Muscle layer of duodenum (tissue), 2 donors: ENCODE results near the gene ISG15.

Experiments used
- H3K27ac ChIP-seq: one replicate; pipeline ENCODE4 v1.7.0; 2013; ENCODE audit warnings: mild to moderate bottlenecking, low read length
- H3K27me3 ChIP-seq: one replicate; pipeline ENCODE4 v1.7.0; 2013; ENCODE audit warnings: low read depth, mild to moderate bottlenecking, control low read depth, low read length
- H3K36me3 ChIP-seq, 2 donors: one replicate each; pipeline ENCODE4 v1.7.0; 2013; ENCODE audit warnings: low read length in 2 of 2, control low read depth in 1 of 2, mild to moderate bottlenecking in 1 of 2; ENCODE audit not compliant: insufficient read depth in 2 of 2, control insufficient read depth in 1 of 2
- H3K4me1 ChIP-seq, 2 donors: one replicate each; pipeline ENCODE4 v1.7.0; 2013; ENCODE audit warnings: low read length in 2 of 2, mild to moderate bottlenecking in 2 of 2, control low read depth in 1 of 2, moderate library complexity in 1 of 2; ENCODE audit not compliant: insufficient read depth in 2 of 2, control insufficient read depth in 1 of 2
- H3K4me3 ChIP-seq, 2 donors: one replicate each; pipeline ENCODE4 v1.7.0; 2013; ENCODE audit warnings: low read length in 2 of 2, low read depth in 1 of 2, mild to moderate bottlenecking in 1 of 2
- H3K9me3 ChIP-seq, 2 donors: one replicate each; pipeline ENCODE4 v1.7.0; 2013; ENCODE audit warnings: low read length in 2 of 2, control low read depth in 1 of 2, mild to moderate bottlenecking in 1 of 2; ENCODE audit not compliant: control insufficient read depth in 1 of 2
- donor health status: healthy.

The ISG15 gene

DNA sequence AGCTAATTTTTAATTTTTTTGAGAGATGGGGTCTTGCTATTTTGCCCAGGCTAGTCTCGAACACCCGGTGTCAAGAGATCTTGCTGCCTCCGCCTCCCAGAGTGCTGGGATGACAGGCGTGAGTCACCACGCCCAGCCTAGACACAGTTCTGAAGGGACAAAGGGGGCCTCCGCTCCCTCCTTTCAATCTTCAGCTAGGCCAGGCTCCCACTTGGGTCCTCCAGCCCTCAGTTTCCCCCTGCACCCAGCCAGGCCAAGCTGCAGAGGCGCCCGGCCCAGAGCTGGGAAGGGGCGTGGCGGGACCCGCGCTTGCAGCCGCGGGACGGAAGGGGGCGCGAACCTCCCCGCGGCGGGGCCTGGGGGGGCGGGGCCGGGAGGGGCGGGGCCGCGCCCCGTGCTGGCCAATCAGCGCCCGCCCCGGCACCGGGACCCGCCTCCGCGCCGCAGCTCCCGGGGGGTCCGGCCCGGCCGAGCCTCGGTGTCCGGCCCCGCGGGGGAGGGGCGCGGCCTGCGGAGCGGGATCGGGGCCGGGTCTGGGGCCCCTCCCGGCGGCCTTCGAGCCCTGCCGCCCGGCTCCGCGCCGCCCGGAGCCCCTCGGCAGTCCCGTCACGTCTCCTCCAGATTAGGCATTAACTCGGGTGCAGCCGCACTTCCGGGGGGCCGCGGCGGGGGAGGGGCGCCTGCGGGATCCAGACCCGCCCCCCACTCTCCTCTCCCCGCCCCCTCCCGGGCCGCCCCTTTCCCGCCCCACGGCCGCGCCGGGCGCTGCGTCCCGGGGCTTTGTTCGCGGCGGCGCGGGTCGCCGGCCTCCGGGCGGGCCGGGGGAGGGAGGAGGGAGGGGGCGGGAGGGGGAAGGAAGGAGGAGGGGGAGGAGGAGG is 6.1 kb downstream of the ISG15 start:
- Histone ChIP-seq H3K4me3 (peak overlapping the region in 1 of 2 donors; percentile 45), H3K9me3 (no peaks in the 10 kb centered on the region), H3K27ac (no peak overlapping the region), H3K27me3 (no peaks in the 10 kb centered on the region), H3K36me3 (no peaks in the 10 kb centered on the region), H3K4me1 (peaks cover 0 to 29% of the 10 kb centered on the region in 2 donors)

DNA sequence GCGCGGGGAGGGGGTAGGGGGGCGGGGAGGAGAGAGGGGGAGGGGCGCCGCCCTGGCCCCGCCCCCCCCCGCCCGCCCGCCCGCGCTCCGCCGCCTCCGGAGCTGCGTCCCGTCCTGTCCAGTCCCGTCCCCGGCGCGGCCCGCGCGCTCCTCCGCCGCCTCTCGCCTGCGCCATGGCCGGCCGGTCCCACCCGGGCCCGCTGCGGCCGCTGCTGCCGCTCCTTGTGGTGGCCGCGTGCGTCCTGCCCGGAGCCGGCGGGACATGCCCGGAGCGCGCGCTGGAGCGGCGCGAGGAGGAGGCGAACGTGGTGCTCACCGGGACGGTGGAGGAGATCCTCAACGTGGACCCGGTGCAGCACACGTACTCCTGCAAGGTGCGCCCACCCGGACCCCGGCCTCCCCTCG is 6.7 kb downstream of the ISG15 start, which contains the start of gene AGRN:
TSS of gene AGRN (plus strand) at position 121 of the 405 bp plus-strand sequence. CDS start at position 174, 53 bp downstream.
- H3K27ac ChIP-seq: no peak within 1 kb of the TSS
- H3K36me3 ChIP-seq: no peaks in the 10 kb centered on the region
- H3K9me3 ChIP-seq: no peaks in the 10 kb centered on the region
- H3K4me1 ChIP-seq: peaks cover 0 to 32% of the 10 kb centered on the region in 2 donors
- H3K4me3 ChIP-seq: peak within 1 kb of the TSS in 1 of 2 donors; percentile 64
- H3K27me3 ChIP-seq: no peaks in the 10 kb centered on the region

DNA sequence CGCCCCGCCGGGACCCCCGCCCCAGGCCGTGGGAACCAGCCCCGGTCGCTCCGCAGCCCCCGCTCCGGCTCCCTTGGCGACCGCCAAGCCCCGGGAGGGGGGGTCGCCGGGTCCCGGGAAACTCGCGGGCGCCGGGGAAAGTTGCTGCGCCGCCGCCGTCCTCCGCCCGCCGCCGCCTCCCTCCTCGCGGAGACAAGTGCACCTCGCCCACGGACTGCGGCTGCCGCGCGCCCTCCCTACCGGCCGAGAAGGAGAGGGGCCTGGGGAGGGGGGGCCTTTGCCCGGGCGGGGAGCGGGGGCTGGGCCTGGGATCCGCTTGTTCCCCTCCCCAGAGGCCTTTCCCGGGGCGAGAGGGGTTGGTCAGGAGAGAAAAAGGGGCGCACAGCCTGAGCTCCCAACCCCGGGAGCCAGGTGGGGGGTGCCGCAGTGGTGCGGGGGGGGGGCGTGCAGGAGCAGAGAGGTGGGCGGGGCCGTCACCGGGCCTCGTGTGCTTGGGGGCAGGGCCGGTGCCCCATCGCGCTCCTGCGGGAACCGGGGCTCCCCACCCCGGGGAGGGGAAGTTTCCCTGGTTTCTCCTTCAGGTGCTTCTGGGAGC is 7.2 kb downstream of the ISG15 start:
- Histone ChIP-seq H3K36me3 (no peaks in the 10 kb centered on the region), H3K4me1 (peaks cover 0 to 32% of the 10 kb centered on the region in 2 donors), H3K9me3 (no peaks in the 10 kb centered on the region), H3K27ac (no peak overlapping the region), H3K4me3 (peak overlapping the region in 1 of 2 donors; percentile 64), H3K27me3 (no peaks in the 10 kb centered on the region)

DNA sequence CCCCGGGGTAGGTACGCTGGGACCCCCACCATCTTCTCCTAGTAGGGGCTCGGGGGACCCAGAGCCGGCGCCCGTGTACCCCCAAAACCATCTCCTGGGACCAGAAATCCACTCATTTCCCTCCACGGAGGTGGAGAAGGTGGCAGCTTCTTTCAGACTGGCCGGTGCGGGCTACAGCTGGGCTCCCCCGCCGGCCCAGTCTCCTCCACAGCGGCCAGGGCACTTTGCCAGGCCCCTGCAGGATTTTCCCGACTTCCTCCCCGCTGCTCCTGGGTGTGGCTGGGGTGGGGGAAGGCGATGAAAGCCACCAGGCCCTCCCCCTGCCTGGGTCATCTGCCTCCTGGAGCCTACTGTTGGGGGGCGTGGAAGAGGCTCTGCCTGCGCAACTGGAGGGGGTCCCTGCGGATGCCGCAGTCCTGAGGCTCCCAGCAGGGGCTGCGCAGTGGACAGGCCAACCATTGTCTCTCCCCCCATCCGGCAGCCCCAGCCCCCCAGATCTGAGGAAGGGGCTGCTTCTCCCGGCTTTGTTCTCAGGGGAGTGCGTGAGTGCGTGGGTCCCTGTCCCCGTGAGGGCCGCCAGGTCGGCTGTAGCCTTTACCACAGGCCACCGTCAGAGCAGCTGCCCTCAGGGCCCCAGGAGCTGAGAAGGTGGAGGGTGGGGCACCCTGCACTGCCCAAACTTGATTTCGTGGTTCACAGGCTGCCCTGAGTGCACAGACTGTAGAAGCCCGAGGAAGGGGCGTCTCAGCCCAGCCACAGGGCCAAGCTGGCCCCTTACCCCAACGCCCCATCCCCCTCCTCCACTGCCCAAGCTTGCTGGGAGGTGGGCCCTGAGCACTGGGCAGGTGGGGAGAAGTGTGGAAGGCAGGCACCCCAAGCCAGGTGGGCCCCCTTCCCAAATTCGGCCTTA is 8.0 kb downstream of the ISG15 start:
- Histone ChIP-seq H3K36me3 (no peaks in the 10 kb centered on the region), H3K9me3 (no peaks in the 10 kb centered on the region), H3K4me1 (peaks cover 0 to 39% of the 10 kb centered on the region in 2 donors), H3K27ac (no peak overlapping the region), H3K4me3 (peak overlapping the region in 1 of 2 donors; percentile 64), H3K27me3 (no peaks in the 10 kb centered on the region)

DNA sequence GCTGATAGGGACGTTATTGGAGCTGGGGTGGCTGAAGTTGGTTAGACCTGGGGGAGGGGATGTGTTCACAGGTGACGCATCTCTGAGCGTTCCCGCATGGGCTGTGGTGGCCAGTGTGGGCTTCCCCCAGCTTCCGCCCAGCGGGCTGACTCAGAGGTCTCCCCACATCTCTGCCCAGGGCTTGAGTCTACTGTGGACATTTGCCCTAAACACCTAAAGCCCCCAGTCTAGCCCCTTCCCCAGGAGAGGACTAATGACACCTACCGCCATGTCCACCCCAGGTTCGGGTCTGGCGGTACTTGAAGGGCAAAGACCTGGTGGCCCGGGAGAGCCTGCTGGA is 8.6 kb downstream of the ISG15 start:
- Histone ChIP-seq H3K27ac (no peak overlapping the region), H3K4me1 (peaks cover 0 to 42% of the 10 kb centered on the region in 2 donors), H3K9me3 (no peaks in the 10 kb centered on the region), H3K4me3 (no peak overlapping the region), H3K27me3 (no peaks in the 10 kb centered on the region), H3K36me3 (no peaks in the 10 kb centered on the region)

DNA sequence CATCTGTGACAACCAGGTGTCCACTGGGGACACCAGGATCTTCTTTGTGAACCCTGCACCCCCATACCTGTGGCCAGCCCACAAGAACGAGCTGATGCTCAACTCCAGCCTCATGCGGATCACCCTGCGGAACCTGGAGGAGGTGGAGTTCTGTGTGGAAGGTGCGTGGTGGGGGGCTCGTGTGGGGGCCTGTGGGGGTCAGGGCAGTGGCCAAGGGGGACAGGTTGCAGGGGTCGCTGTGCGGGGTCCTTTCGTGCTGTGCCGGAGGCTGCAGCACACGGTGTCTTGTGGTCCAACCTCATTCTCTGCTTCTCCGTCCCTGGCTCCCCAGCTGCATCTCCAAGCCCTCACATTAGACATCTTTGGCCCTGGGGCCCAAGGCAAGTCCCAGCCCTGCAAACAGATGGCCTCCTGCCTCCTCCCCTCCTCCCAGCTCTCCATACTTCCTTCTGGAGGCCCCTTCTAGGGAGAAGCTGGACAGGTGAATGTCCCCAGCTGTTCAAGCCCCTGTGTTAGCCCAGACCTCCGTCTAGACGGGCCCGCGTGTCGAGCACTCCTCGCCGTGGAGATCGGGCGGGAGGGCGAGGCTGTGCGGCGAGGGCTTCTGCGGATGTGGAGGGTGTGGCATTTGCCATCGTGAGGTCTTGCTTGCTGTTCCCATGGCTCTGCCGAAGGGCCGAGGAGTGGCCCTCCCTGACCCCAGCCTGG is 9.2 kb downstream of the ISG15 start:
- Histone ChIP-seq H3K4me3 (no peak overlapping the region), H3K27ac (no peak overlapping the region), H3K9me3 (no peaks in the 10 kb centered on the region), H3K4me1 (peaks cover 0 to 42% of the 10 kb centered on the region in 2 donors), H3K27me3 (no peaks in the 10 kb centered on the region), H3K36me3 (no peaks in the 10 kb centered on the region)

DNA sequence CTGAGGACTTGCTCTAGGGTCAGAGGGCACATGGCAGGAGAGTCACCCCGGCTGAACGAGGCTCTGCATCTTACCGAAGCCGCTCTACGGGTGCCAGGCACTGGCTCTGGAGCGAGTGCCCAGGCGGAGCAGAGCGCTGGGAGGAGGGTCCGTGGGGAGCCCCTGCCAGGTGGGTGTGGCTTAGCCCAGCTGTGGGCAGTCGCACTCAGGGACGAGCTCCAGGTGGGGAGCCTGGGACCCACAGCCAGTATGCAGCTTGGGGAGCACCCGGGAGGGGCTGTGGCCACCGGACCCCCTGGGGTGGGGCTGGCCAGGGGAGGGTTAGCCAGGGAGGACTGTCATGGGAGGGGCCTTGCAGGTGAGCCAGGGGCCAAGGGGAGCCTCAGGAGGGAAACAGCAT is 10.4 kb downstream of the ISG15 start:
- H3K27me3 ChIP-seq: no peaks in the 10 kb centered on the region
- H3K4me1 ChIP-seq: peaks cover 0 to 42% of the 10 kb centered on the region in 2 donors
- no peak overlapping the region for H3K27ac ChIP-seq
- no peak overlapping the region for H3K4me3 ChIP-seq
- no peaks in the 10 kb centered on the region for H3K36me3 ChIP-seq
- no peaks in the 10 kb centered on the region for H3K9me3 ChIP-seq

DNA sequence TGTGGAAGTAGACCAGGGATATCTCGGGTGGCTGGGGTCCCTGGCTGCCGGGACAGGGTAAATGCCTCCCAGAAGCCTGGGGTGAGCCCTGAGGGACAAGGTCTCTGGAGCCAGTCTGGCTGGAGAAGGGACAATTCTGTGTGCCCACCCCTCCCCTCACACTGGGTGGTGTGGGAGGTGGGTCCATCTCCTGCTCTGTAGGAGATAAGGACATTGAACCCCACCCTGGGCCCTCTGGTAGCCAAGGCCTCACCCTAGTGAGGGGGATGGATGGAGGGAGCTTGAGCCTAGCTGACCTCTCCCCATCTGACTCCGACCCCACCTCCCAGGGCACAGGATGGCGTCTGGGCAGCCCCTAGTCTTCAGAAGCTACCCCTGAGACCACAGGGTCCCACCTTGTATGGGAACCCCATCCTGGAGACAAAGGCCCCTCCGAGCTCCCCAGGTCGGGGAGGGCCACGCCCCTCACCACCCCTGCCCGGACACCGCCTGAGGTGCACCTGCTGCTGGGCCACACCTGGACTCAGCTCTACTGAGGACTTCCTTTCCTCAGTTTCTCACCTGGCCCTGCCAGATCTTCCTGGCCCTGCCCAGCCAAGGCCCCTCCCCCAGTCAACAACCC is 11.0 kb downstream of the ISG15 start:
- H3K9me3 ChIP-seq: no peaks in the 10 kb centered on the region
- no peak overlapping the region for H3K27ac ChIP-seq
- no peak overlapping the region for H3K4me3 ChIP-seq
- no peaks in the 10 kb centered on the region for H3K36me3 ChIP-seq
- peaks cover 0 to 39% of the 10 kb centered on the region in 2 donors for H3K4me1 ChIP-seq
- H3K27me3 ChIP-seq: no peaks in the 10 kb centered on the region

DNA sequence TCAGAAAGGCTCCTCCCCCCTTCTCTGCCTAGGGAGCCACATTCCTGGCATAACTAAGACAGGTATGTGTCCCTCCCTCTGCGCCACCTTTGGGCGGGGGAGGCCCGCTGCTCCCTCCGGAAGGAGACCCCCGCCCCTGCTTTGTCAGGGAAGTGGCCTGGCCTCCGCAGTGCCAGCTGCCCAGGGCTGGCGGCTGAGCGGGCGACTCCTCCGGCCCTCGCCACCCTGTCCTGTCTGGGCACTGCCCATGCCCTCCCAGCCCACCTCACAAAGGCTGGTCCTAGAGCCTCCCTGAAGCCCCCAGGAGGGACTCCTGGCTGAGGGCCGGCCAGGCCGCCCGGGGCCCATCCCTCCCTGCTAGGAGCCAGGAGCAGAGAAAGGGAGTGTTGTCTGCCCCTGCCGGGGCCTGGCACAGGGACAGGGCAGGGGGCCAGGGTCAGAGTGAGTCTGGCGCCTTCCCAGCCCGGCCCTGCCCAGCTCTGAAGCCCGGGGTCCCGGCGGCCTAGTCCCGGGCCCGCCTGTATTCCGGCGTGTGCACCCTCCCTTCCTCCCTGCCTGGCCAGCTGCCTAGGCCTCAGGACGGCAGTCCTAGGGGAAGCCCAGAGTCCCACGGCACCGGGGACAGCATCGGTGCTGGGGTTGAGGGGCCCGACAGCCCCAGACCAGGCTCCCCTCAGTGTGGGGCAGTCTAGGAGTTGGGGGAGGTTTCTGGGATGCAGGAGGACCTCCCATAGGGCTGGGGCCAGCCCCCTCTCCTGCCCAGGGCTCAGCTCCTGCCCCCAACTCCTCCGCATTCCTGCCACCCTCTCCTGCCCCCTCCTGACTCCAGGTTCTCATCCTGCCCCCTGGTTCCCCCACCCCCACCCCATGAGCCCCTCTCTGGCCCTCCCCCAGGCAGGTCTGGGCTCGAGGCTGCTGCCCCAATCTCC is 11.7 kb downstream of the ISG15 start:
- no peaks in the 10 kb centered on the region for H3K36me3 ChIP-seq
- H3K4me3 ChIP-seq: no peak overlapping the region
- no peaks in the 10 kb centered on the region for H3K9me3 ChIP-seq
- peaks cover 0 to 39% of the 10 kb centered on the region in 2 donors for H3K4me1 ChIP-seq
- H3K27me3 ChIP-seq: no peaks in the 10 kb centered on the region
- no peak overlapping the region for H3K27ac ChIP-seq

DNA sequence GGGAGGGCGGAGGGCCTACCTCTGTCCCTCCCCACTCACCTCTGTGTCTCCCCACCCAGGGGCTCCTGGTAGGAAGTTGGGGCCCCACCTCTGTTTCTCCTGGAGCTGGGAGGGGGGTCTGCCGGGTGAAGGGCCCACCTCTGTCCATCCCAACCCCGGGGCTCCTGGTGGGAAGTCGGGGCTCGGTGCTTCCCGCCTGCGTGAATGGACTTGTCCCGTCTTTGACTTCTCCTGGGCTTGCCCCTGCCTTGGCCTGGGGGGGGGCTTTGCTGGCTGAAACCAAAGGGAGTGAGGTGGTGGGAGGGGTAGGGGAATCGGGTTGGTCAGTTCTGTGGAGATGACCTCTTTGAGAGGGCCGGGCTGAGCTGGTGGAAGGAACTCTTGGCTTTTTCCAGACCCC is 12.4 kb downstream of the ISG15 start:
- no peak overlapping the region for H3K4me3 ChIP-seq
- no peak overlapping the region for H3K27ac ChIP-seq
- no peaks in the 10 kb centered on the region for H3K9me3 ChIP-seq
- no peaks in the 10 kb centered on the region for H3K36me3 ChIP-seq
- H3K27me3 ChIP-seq: no peaks in the 10 kb centered on the region
- H3K4me1 ChIP-seq: peaks cover 0 to 39% of the 10 kb centered on the region in 2 donors
